ENCODE data around the gene USP43. TPM values are rescaled to one million over a fixed set of nuclear protein-coding genes. Genes with fewer than 3 reads are reported as not detected.

USP43 gene
- total RNA-seq, 1 donor from 2014 or later = 11.2 TPM

DNA sequence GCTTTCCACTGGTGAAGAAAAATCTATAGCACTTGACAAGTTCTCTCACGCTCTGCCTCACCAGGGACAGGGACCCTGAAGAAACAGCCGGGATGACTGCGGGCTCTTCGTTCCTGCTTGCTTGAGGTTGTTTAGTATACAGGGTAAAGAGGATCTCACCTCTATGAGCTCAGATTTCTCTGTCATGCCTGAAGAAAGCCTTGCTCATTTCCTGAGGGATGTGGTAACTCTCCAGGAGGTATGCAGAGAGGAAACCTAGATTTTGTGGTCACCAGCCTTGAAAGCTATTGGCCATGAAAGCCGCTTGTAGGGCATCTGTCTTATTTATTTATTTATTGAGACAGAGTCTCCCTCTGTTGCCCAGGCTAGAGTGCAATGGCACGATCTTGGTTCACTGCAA is 23.2 kb downstream of the USP43 start:
- Histone ChIP-seq H3K27me3 (ENCODE audit: control insufficient read depth, insufficient read depth, low read length) (no peaks in the 10 kb centered on the region), H3K36me3 (ENCODE audit: control insufficient read depth, insufficient read depth, low read length) (no peaks in the 10 kb centered on the region), H3K4me3 (ENCODE audit: low read depth, low read length) (no peak overlapping the region)
- TF ChIP-seq, protein P1, sequence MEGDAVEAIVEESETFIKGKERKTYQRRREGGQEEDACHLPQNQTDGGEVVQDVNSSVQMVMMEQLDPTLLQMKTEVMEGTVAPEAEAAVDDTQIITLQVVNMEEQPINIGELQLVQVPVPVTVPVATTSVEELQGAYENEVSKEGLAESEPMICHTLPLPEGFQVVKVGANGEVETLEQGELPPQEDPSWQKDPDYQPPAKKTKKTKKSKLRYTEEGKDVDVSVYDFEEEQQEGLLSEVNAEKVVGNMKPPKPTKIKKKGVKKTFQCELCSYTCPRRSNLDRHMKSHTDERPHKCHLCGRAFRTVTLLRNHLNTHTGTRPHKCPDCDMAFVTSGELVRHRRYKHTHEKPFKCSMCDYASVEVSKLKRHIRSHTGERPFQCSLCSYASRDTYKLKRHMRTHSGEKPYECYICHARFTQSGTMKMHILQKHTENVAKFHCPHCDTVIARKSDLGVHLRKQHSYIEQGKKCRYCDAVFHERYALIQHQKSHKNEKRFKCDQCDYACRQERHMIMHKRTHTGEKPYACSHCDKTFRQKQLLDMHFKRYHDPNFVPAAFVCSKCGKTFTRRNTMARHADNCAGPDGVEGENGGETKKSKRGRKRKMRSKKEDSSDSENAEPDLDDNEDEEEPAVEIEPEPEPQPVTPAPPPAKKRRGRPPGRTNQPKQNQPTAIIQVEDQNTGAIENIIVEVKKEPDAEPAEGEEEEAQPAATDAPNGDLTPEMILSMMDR (IDR thresholded peaks at IDR 0.05; ENCODE audit: insufficient read depth, low read length, poor library complexity, severe bottlenecking) = no peak
- DNase-seq (ENCODE audit: low read depth) = peak; percentile 84

DNA sequence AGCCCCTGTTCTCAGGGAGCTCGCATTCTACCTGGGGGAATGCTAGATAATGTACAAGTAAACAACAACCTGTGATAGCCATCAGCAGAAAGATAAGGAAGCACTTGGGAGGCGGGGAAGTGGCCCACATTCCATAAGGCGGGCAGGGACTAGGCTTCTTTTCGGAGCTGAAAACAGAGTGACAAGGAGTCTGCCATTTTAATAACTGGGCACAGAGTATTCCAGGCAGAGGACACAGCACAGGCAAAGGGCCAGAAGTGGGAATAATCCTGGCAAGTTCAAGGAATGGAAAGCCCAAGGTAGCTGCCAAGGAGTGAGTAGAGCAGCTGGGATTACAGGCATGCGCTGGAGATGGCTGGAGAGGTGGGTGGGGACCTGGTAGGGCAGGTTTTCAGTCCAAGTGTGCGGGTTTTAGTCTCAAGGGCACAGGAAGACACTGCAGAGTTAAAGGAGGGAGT is 24.3 kb downstream of the USP43 start:
- Histone ChIP-seq H3K4me3 (ENCODE audit: low read depth, low read length) (no peak overlapping the region), H3K36me3 (ENCODE audit: control insufficient read depth, insufficient read depth, low read length) (no peaks in the 10 kb centered on the region), H3K27me3 (ENCODE audit: control insufficient read depth, insufficient read depth, low read length) (no peaks in the 10 kb centered on the region)
- TF ChIP-seq, protein P1 (IDR thresholded peaks at IDR 0.05; ENCODE audit: insufficient read depth, low read length, poor library complexity, severe bottlenecking) = no peak
- no peak for DNase-seq (ENCODE audit: low read depth)

DNA sequence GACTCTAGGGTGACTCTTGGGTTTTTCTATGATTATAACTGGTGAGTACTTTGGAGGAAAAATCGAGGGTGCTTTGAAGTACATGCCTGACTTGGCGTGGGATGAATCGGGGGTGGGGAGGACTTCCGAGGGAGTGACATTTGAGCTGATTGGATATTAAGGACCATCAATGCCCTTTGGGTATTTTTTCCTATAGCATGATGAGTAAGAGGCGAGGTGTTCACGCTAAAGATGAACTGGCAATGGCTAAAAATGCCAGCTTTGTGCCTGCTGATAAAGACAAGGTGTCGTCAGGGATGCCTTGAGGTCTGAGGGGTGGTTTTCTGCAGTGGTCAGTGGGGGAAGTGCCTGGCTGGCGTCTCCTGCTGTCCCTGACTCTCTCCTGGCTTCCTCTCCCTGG is 25.3 kb downstream of the USP43 start:
- no peak for DNase-seq (ENCODE audit: low read depth)

DNA sequence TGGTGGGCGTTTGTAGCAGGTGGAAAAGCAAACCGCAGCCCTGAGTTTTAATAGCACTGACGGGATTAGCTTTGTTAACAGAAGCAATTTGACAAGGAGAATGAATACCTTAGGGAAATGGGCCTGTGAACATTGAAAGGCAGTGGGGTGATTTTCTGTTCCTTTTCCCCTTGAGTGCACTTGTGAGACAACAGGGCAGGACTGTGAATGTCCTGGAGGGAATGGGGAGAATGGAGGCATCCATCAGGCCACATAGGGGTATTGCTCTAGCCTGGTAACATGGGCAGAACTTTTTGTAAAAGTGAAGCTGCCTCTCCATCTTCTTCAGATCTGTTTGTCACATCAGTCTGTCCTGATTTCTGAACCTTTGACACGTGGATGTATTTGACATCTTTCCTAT is 26.2 kb downstream of the USP43 start:
- Histone ChIP-seq H3K27me3 (ENCODE audit: control insufficient read depth, insufficient read depth, low read length) (no peaks in the 10 kb centered on the region), H3K36me3 (ENCODE audit: control insufficient read depth, insufficient read depth, low read length) (no peaks in the 10 kb centered on the region), H3K4me3 (ENCODE audit: low read depth, low read length) (no peak overlapping the region)
- TF ChIP-seq, protein P1 (IDR thresholded peaks at IDR 0.05; ENCODE audit: insufficient read depth, low read length, poor library complexity, severe bottlenecking) = no peak
- no peak for DNase-seq (ENCODE audit: low read depth)

More for the DNA sequence above, 25.3 kb downstream of the USP43 start:
- H3K27me3 ChIP-seq (ENCODE audit: control insufficient read depth, insufficient read depth, low read length) = no peaks in the 10 kb centered on the region
- no peak overlapping the region for H3K4me3 ChIP-seq (ENCODE audit: low read depth, low read length)
- TF ChIP-seq, protein P1 (IDR thresholded peaks at IDR 0.05; ENCODE audit: insufficient read depth, low read length, poor library complexity, severe bottlenecking) = no peak
- no peaks in the 10 kb centered on the region for H3K36me3 ChIP-seq (ENCODE audit: control insufficient read depth, insufficient read depth, low read length)

DNA sequence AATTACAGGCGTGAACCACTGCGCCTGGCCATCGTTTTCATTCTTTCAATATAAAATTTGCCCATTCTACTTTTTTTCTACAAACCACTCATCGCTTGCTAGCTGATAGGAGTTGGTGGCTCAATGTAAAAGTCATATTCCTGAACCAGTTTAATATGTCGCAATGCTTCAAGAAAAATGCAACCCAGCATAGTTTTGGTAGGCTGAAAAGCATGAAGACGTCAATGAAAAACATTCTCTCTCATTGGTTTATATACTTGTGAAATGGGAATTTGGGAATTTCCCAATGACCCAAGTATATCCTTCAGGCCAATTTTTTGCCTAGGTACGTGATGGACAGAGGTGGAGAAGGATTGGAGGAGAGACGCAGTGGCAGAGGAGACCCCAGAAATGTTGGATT is 26.9 kb downstream of the USP43 start:
- no peaks in the 10 kb centered on the region for H3K36me3 ChIP-seq (ENCODE audit: control insufficient read depth, insufficient read depth, low read length)
- TF ChIP-seq, protein P1 (IDR thresholded peaks at IDR 0.05; ENCODE audit: insufficient read depth, low read length, poor library complexity, severe bottlenecking) = no peak
- DNase-seq (ENCODE audit: low read depth) = no peak
- no peak overlapping the region for H3K4me3 ChIP-seq (ENCODE audit: low read depth, low read length)
- no peaks in the 10 kb centered on the region for H3K27me3 ChIP-seq (ENCODE audit: control insufficient read depth, insufficient read depth, low read length)

DNA sequence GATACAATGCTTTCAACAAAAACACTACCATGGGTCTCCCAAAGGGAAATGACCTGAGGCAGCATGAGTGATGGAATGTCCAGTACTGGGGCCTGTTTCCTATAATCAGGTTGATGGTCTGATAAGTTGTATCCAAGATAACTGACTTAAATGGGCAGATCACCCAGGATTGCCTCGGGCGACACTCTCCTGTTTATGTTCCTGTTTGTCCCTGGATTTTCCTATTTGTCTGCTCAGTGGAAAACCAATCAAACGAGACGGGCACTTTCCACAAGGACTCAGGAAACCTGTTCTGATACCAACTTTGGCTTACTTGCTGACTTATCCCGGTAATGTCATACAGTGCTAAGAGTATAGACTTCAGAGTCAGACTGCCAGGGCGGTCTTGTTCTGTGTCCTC is 27.4 kb downstream of the USP43 start:
- no peak for DNase-seq (ENCODE audit: low read depth)
- H3K4me3 ChIP-seq (ENCODE audit: low read depth, low read length) = no peak overlapping the region
- H3K36me3 ChIP-seq (ENCODE audit: control insufficient read depth, insufficient read depth, low read length) = no peaks in the 10 kb centered on the region

More for the DNA sequence above, 27.4 kb downstream of the USP43 start:
- H3K27me3 ChIP-seq (ENCODE audit: control insufficient read depth, insufficient read depth, low read length) = no peaks in the 10 kb centered on the region
- TF ChIP-seq, protein P1 (IDR thresholded peaks at IDR 0.05; ENCODE audit: insufficient read depth, low read length, poor library complexity, severe bottlenecking) = no peak

Measured in kidney epithelial cell (primary cell).